Bone marrow (tissue), 2 donors: Measurements from ENCODE around the gene KRT28.
A peak's percentile ranks its signal among the peaks of the same experiment; 100 is the strongest.
"Not testable (repeated sequence)": the region's sequence is repeated elsewhere in the genome, so short reads cannot be mapped to it uniquely, and the experiment has no call there.

Experiments
- DNase-seq, 2 donors: peaks; one replicate each; lab custom pipeline; 2025; lab: John Stamatoyannopoulos, UW

Gene KRT28

GRCh38 chr17:40818733-40819527 lies 19.2 kb upstream of the KRT28 start:
- DNase-seq: peak; percentile 28 to 78

- DNase-seq: no peak
Observed at GRCh38 chr17:40818343-40818732, 18.6 kb upstream of the KRT28 start.

DNA sequence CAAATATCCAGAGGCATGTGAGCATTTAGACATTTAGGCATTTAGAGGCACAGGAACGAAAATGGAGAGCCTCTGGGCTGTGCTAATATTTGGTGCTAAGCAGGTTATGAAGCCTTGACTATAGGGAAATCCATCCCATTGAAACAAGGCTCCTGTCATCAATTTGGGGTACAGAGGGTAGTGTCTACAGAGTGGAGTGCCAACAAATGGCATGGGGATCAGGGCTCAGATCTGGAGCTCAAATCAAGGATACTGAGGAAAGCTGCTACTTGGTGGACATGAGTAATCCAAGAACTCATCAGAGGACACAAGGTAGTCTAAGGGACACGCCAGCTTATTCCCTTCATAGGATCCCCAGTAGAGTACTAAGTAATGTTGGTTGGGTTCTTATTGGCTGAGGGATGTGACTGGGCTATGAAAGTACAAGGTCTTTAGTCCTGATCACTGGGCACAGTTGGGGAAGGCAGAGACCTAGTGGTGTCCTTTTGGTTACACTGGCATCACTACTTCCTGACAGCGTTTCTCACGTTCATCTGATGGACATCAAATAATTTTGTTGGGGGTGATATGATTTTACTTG lies 17.4 kb upstream of the KRT28 start:
- DNase-seq: no peak

GRCh38 chr17:40816569-40816968 lies 16.8 kb upstream of the KRT28 start:
- no peak for DNase-seq

DNA sequence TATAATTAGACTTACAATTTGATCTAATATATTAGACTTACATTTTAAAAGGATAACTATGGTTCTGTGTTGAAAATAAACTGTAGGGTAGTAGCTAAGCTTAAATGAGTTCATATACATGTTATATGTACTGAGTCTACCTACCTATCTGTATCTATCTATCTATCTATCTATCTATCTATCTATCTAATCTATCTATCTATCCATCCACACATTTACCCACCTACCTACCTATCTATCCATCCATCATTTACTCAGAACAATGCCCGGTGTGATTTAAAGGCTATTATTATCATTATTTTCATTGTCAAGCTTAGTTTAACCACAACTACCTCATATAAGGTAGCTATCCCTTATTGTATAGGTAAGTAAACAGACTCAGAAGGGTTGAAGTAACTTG lies 15.6 kb upstream of the KRT28 start:
- no peak for DNase-seq

- not testable (repeated sequence) for DNase-seq
Observed at GRCh38 chr17:40814657-40815056, 14.9 kb upstream of the KRT28 start.

- no peak for DNase-seq
Observed at GRCh38 chr17:40813804-40814203, 14.0 kb upstream of the KRT28 start.

GRCh38 chr17:40812639-40813038 lies 12.9 kb upstream of the KRT28 start:
- no peak for DNase-seq

GRCh38 chr17:40810494-40810893 lies 10.7 kb upstream of the KRT28 start:
- no peak for DNase-seq

DNA sequence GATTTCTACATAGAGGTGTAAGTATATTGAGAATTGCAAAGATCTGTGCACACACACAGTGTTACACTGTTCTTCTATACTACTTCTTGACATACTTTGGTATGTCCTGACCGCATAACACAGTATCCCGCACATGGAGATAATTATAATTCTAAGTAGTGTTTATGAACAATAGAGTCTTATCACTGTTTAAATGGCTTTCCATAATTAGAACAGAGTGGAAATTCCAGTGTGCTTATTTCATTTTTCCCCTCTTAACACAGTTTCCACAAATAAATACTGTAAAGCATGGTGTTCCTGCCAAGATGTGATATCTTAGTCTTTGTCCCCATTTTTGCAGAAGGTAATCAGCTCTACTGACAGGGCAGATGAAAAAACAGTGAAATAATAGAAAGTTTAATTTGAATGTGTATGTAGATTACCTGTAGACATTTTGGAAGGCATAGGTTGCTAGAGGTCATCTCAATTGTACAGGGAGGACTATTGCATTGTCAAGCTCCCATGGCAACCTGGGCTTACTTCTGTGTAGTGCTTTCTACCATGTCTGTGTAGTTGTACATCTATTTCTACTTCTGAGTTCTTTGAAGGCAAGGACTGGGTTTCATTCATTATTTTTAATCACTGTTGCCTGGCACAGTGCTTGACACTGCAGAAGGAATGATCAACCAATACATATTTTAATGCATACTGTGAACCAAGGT lies 10.1 kb upstream of the KRT28 start:
- no peak for DNase-seq

- DNase-seq: no peak
Observed at GRCh38 chr17:40806131-40806530, 6.4 kb upstream of the KRT28 start.

DNA sequence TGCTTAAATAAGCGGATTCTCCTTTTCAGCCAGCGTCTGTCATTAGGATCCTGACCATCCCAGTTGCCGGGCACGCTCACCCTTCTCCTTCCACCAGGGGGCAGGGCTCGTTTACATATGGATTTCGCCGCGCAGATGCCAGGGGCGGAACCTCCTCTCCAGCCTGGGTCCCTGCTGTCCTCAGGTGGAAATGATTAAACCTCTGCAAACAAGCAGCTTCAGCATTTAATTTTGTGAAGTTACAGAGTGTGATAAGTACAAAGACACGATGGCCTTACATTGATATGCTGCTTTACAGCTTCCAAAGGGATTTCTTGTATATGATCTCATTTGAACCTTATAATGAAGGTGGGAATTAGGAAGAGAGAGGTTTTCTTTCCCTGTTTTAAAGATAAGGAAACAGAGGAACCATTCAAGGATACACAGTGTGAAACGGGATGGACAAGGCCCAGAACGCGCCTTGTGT lies 3.9 kb upstream of the KRT28 start:
- peak; percentile 14 to 44 for DNase-seq

DNA sequence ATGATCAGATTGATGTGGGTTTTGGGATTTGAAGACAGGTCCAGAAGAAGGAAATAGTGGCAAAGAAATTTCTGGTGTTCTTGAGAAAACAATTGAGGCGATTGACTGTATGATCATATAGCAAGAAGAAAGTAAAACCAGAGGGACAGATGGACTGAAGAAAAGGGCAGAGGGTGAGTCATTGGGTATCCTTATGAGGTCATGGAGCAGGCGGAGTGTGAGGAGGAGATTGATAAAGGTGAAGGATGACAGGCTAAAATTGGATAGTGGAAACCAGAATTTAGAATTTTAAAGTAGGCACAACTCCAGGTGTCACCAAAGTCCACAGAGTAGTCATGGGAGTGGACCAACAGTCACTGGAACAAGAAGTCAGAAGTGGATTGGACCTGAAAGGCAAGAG lies 1.4 kb upstream of the KRT28 start:
- DNase-seq: no peak

DNA sequence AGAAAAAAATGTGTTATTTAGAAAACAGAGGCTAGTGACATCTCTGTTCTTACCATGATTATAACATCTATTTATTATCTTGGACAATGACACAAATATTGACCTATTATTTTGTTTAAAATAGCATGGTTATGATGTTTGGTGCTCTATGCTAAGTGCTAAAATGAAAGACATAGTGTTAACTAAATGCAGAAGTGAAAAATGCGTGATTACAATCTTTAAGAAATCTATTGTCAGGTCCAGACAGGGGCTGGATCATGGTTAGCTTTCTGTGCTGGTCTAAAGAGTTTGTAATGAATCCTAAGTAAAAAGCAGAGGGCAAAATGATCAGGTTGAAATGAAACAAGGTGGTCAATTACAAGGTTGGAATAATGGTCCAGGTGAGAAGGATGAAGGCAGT lies 622 bp upstream of the KRT28 start:
- no peak for DNase-seq

DNA sequence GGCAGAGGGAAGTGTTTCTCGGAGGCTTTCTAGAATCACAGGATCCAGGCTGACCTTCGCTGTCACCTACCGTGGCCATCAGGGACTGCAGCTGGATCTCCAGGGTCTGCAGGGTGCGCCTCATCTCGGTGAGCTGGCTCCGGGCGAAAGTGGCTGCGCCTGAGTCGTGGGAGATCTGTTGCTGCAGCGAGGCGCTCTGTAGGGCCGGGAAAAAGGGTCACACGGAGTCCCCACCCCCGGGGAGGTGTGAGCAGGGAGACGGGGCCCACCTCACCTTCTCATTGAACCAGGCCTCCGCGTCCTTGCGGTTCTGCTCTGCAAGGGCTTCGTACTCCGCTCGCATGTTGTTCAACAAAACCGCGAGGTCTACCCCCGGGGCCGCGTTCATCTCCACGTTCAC lies 2.9 kb downstream of the KRT28 start:
- DNase-seq: no peak

DNA sequence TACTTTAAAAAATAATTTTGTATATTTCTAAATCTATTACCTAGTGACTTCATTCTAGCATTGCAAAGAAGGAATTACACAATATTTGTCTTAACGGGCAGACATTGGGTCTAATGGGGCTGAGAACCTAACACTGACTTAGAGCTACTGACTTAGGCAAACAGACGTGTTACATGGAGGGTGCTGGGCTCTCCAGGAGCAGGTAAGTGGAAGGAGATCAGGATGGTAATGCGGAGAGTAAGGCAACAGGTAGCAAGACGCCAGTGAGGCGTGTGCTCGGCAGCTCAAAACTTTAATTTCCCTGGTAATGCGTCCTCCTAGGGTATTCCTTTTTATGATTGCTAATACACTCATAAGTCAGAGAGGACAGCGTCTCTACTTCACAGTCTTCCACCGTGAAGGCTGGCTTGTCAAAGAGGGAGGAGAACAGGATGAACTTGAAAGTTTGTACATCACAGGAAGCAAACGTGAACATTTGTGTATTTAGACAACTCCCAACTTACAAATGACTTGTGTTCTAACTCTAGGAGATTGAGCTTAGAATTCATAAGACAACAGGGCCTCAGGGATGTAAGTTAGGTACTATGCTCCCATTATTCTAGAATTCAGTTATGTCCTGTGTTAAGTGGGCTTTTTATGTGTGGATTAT lies 4.6 kb downstream of the KRT28 start:
- no peak for DNase-seq

GRCh38 chr17:40794466-40794865 lies 5.3 kb downstream of the KRT28 start:
- DNase-seq: no peak

DNA sequence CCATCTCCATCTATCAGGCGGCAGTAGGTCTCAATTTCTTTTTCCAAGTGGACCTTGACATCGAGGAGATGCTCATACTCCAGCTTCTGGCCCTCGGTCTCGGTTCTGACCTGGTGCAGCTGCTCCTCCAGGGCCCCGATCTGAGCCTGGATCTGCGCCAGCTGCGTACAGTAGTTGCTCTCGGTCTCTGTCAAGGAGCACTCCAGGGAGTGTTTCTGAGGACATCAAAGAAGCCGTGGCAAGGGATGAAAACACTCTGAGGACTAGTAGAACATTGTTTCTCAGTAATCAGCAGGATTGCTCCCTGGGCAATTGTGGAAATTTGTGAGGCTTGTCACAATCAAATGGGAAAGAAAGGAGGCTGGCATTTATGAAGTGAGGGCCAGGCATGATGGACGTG lies 5.9 kb downstream of the KRT28 start:
- DNase-seq: no peak

DNA sequence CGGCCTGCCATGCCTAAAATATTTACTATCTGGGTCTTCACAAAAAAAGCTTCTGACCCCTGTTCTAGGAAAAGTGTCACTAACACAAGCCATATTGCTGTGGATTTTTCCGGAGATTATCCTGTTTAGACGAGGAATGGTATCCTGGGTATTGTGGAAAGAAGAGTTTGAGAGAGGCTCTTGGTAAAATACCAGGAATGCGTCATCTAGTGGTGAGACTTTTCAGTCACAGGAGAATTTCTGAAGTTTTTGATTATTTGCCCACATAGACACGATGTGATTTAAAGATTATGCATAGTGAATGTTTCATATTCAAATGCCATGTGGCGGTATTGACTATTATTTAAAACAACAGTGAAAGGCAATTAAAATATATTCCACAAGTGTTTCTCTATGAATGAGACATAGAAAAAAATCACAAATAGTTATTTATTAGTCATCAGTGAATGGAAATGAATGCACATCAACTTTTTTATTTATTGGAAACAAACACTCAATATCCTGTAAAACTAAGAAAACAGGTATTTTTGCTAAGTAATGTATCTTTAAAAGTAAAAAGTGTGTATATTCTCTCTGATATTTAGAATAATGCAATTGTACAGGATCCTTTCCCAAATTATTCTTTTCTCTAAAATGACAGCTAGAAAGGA lies 7.8 kb downstream of the KRT28 start:
- no peak for DNase-seq

GRCh38 chr17:40791111-40791510 lies 8.6 kb downstream of the KRT28 start:
- DNase-seq: no peak

- DNase-seq: no peak
Observed at GRCh38 chr17:40782450-40782849, 17.3 kb downstream of the KRT28 start, which contains the start of gene KRT27. TSS of gene KRT27 (minus strand) at chr17:40782550. CDS start at chr17:40782493, 57 bp downstream.
